SH-SY5Y (cell line): Measurements from ENCODE around the gene TVP23A.

ENCODE experiments used
- GATA2 ChIP-seq: IDR thresholded peaks from 2 replicates; pipeline ENCODE4 v1.6.1; 2011; ENCODE audit warnings: mild to moderate bottlenecking, low read depth, low read length
- GATA3 ChIP-seq: IDR thresholded peaks from 2 replicates; pipeline ENCODE4 v1.6.1; 2011; ENCODE audit warnings: low read depth, mild to moderate bottlenecking, low read length, moderate library complexity

DNA sequence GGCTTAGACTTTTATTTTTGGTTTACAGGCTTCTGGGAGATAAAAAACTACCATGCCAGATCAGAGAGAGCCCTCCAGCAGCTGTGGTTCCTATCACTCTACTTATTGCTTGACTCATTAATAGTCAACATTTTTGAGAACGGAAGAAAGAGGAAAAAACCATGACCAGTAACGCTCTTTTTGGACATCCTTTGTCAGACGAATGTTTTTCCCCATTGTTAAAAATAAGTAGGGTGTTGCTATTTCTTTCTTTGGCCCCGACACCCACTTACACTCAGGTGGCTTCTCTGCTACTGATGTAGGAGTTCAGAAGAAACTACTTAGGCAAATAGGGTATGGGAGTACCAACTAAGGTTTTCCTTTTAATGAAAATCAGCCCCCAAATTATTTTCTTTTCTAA lies 27.5 kb downstream of the TVP23A start:
- no peak for TF ChIP-seq GATA2
- no peak for TF ChIP-seq GATA3
